IPS-15b (cell line): ENCODE results near the gene TEAD4.

Experiments used
- H3K27me3 ChIP-seq: one replicate; pipeline ENCODE4 v1.6.1; 2013; ENCODE audit warnings: low read length; ENCODE audit not compliant: control insufficient read depth, insufficient read depth
- H3K36me3 ChIP-seq: one replicate; pipeline ENCODE4 v1.6.1; 2013; ENCODE audit warnings: low read length; ENCODE audit not compliant: control insufficient read depth, insufficient read depth
- H3K4me1 ChIP-seq: one replicate; pipeline ENCODE4 v1.6.1; 2013; ENCODE audit warnings: mild to moderate bottlenecking, low read length; ENCODE audit not compliant: control insufficient read depth, insufficient read depth
- H3K4me3 ChIP-seq: one replicate; pipeline ENCODE4 v1.5.1; 2013; ENCODE audit warnings: low read depth, low read length
- H3K9ac ChIP-seq: one replicate; pipeline ENCODE4 v1.6.1; 2013; ENCODE audit warnings: low read depth, mild to moderate bottlenecking, low read length
- H3K9me3 ChIP-seq: one replicate; pipeline ENCODE4 v1.6.1; 2013; ENCODE audit warnings: mild to moderate bottlenecking, low read length; ENCODE audit not compliant: control insufficient read depth, insufficient read depth

TEAD4 gene

GRCh38 chr12:3004655-3005565 lies 45.7 kb downstream of the TEAD4 start:
- H3K4me3 ChIP-seq, result no peak overlapping the region
- peaks cover under 1% of the 10 kb centered on the region for H3K4me1 ChIP-seq
- H3K9me3 ChIP-seq, result no peaks in the 10 kb centered on the region
- no peak overlapping the region for H3K9ac ChIP-seq
- H3K27me3 ChIP-seq, result no peaks in the 10 kb centered on the region
- H3K36me3 ChIP-seq, result peaks cover 13% of the 10 kb centered on the region

DNA sequence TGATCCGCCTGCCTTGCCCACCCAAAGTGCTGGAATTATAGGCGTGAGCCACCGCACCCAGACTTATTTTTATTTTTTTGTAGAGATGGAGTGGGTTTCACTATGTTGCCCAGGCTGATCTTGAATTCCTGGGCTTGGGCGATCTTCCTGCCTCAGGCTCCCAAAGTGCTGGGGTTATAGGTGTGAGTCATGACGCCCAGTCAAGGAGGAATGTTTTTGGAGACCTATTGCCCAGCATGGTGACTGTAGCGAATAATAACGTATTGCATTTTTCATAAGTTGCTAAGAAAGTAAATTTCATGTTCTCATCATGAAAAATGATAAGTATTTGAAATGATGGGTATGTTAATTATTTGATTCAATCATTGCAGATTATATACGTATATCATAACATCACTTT lies 46.5 kb downstream of the TEAD4 start:
- no peaks in the 10 kb centered on the region for H3K9me3 ChIP-seq
- H3K36me3 ChIP-seq, result peaks cover 20% of the 10 kb centered on the region
- no peak overlapping the region for H3K9ac ChIP-seq
- no peaks in the 10 kb centered on the region for H3K27me3 ChIP-seq
- H3K4me1 ChIP-seq, result no peaks in the 10 kb centered on the region
- H3K4me3 ChIP-seq, result no peak overlapping the region

- no peaks in the 10 kb centered on the region for H3K4me1 ChIP-seq
- no peak overlapping the region for H3K9ac ChIP-seq
- no peaks in the 10 kb centered on the region for H3K9me3 ChIP-seq
- H3K27me3 ChIP-seq, result no peaks in the 10 kb centered on the region
- H3K4me3 ChIP-seq, result no peak overlapping the region
- H3K36me3 ChIP-seq, result peaks cover 27% of the 10 kb centered on the region
These were observed 50.6 kb downstream of the TEAD4 start for GRCh38 chr12:3009780-3010179.

DNA sequence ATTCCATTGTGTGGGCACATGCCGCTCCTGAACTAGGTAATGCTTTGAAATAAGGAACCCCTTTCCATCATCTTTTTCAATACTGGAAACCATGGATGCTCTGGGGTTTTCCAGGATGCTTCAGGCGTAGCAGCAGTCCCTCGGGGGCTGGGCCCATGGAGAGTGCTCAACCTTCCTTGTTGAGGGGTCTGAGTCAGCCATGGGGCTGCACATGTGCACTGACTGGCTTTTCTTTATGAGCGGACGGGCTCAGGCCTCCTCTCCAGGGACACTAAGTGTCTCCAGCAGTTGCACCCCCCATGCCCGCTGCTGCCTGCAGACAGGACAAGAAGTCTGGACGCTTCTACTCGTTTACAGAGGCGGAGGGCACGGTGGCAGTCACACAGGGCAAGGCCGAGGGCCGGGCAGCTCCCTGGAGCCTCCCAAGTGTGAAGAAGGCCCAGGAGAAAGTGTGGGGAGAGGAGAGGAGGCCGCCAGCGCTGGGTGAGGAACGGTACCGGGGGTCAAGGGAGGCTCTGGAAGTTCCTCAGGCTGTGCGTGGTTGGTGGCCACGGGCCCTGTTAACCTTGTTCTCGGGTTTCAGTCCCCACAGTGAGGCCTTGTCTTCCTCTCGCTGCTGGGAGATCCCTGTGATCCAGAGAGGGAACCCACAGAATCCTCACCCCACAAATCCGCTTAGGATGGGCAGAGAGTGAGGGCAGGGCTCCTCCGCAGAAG lies 51.2 kb downstream of the TEAD4 start:
- Histone ChIP-seq H3K9ac (no peak overlapping the region), H3K9me3 (no peaks in the 10 kb centered on the region), H3K4me1 (no peaks in the 10 kb centered on the region), H3K27me3 (no peaks in the 10 kb centered on the region), H3K4me3 (no peak overlapping the region), H3K36me3 (peaks cover 25% of the 10 kb centered on the region)

DNA sequence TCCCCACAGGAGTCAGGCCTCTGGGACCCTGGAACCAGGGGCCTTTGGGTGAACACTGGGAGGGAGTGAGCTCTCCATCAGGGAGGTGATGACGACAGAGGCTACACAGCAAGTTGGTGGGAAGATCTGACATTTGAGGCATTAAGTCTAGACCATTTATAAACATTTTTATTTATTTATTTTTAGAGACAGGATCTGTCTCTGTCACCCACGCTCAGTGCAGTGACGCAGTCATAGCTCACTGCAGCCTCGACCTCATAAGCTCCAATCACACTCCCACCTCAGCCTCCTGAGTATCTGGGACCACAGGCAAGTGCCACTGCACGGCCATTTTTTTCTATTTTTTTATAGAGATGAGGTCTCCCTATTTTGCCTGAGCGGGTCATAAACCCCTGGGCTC lies 53.6 kb downstream of the TEAD4 start:
- Histone ChIP-seq H3K36me3 (peaks cover 33% of the 10 kb centered on the region), H3K4me3 (no peak overlapping the region), H3K9me3 (no peaks in the 10 kb centered on the region), H3K27me3 (no peaks in the 10 kb centered on the region), H3K4me1 (no peaks in the 10 kb centered on the region), H3K9ac (no peak overlapping the region)

- H3K9me3 ChIP-seq, result no peaks in the 10 kb centered on the region
- H3K4me1 ChIP-seq, result no peaks in the 10 kb centered on the region
- H3K4me3 ChIP-seq, result no peak overlapping the region
- no peaks in the 10 kb centered on the region for H3K27me3 ChIP-seq
- H3K36me3 ChIP-seq, result peaks cover 45% of the 10 kb centered on the region
- H3K9ac ChIP-seq, result no peak overlapping the region
These were observed 55.4 kb downstream of the TEAD4 start for GRCh38 chr12:3014641-3015040.

DNA sequence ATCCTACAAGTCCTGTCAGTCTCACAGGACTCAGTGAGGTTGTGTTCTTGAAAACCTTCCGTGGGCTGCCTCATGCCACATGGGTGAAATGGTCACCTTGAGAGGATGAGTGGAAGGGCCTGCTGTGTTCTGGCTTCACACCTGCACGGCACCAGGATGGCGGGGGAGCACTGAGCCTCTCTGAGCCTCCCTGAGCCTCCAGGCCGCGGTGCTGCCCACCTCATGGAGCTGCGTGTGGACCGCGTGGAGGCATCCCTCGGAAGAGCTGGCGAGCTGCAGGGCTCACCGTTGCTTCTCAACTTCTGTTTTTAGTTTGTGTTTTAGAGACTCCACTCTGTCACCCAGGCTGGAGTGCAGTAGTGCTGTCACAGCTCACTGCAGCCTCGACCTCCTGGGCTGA lies 56.2 kb downstream of the TEAD4 start:
- H3K9ac ChIP-seq, result no peak overlapping the region
- no peaks in the 10 kb centered on the region for H3K4me1 ChIP-seq
- H3K27me3 ChIP-seq, result no peaks in the 10 kb centered on the region
- no peak overlapping the region for H3K4me3 ChIP-seq
- H3K36me3 ChIP-seq, result peaks cover 42% of the 10 kb centered on the region
- no peaks in the 10 kb centered on the region for H3K9me3 ChIP-seq

DNA sequence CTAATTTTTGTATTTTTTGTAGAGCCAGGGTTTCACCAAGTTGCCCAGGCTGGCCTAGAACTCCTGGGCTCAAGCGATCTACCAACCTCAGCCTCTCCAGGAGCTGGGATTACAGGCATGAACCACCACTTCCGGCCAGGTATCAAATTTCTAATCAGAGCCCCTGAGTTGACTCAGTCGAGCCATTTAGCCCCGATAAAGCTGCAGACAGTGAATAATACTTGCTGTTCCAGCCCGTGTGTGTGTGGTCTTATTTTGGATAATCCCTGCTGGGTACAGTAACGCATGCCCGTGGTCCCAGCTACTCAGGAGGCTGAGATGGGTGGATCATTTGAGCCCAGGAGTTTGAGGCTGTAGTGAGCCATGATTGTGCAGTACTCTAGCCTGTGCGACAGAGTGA lies 57.0 kb downstream of the TEAD4 start:
- H3K4me1 ChIP-seq, result no peaks in the 10 kb centered on the region
- no peak overlapping the region for H3K4me3 ChIP-seq
- no peak overlapping the region for H3K9ac ChIP-seq
- H3K9me3 ChIP-seq, result no peaks in the 10 kb centered on the region
- H3K27me3 ChIP-seq, result no peaks in the 10 kb centered on the region
- peaks cover 43% of the 10 kb centered on the region for H3K36me3 ChIP-seq

GRCh38 chr12:3017281-3017680 lies 58.1 kb downstream of the TEAD4 start:
- no peaks in the 10 kb centered on the region for H3K9me3 ChIP-seq
- no peak overlapping the region for H3K4me3 ChIP-seq
- no peaks in the 10 kb centered on the region for H3K27me3 ChIP-seq
- no peaks in the 10 kb centered on the region for H3K4me1 ChIP-seq
- H3K36me3 ChIP-seq, result peaks cover 48% of the 10 kb centered on the region
- H3K9ac ChIP-seq, result no peak overlapping the region

GRCh38 chr12:3018284-3019004 lies 59.2 kb downstream of the TEAD4 start:
- H3K36me3 ChIP-seq, result peaks cover 57% of the 10 kb centered on the region
- H3K4me3 ChIP-seq, result no peak overlapping the region
- H3K9ac ChIP-seq, result no peak overlapping the region
- no peaks in the 10 kb centered on the region for H3K27me3 ChIP-seq
- no peaks in the 10 kb centered on the region for H3K4me1 ChIP-seq
- no peaks in the 10 kb centered on the region for H3K9me3 ChIP-seq

GRCh38 chr12:3019005-3019680 lies 59.9 kb downstream of the TEAD4 start:
- peaks cover 55% of the 10 kb centered on the region for H3K36me3 ChIP-seq
- H3K4me1 ChIP-seq, result no peaks in the 10 kb centered on the region
- no peaks in the 10 kb centered on the region for H3K9me3 ChIP-seq
- H3K9ac ChIP-seq, result no peak overlapping the region
- H3K4me3 ChIP-seq, result no peak overlapping the region
- H3K27me3 ChIP-seq, result no peaks in the 10 kb centered on the region
